HepG2 (cell line): ENCODE results near the gene TMEM258. TPM values are rescaled to one million over a fixed set of nuclear protein-coding genes. Genes with fewer than 3 reads are reported as not detected.

Experiments used
- ATF7 ChIP-seq, 2 experiments: fragments of 450-650 bp in 1 of 2; sonication (generic) in 1 of 2; formaldehyde crosslinking in 1 of 2; IDR thresholded peaks; 2 replicates each; pipeline versions ENCODE4 v1.4.0 to v1.6.1; 2016 to 2020; ENCODE audit warnings: antibody characterized with exemption in 1 of 2, mild to moderate bottlenecking in 1 of 2, missing genetic modification reagents in 1 of 2
- CC2D1A ChIP-seq: sonication (generic); formaldehyde crosslinking; IDR thresholded peaks from 2 replicates; pipeline ENCODE4 v1.8.1; 2023; ENCODE audit warnings: mild to moderate bottlenecking, missing genetic modification reagents
- FOXA3 ChIP-seq: IDR thresholded peaks from 2 replicates; pipeline ENCODE4 v1.6.1; 2016; ENCODE audit warnings: missing genetic modification reagents, missing compliant biosample characterization
- KDM2A ChIP-seq: sonication (generic); formaldehyde crosslinking; IDR thresholded peaks from 2 replicates; pipeline ENCODE4 v1.4.0; 2020; ENCODE audit warnings: low read depth, missing genetic modification reagents, borderline replicate concordance
- KLF12 ChIP-seq: sonication (generic); formaldehyde crosslinking; IDR thresholded peaks from 2 replicates; pipeline ENCODE4 v1.4.0; 2020; ENCODE audit warnings: missing genetic modification reagents, borderline replicate concordance
- MEIS1 ChIP-seq: sonication (generic); formaldehyde crosslinking; IDR thresholded peaks from 2 replicates; pipeline ENCODE4 v1.9.0; 2021; ENCODE audit warnings: mild to moderate bottlenecking, missing genetic modification reagents, moderate library complexity, borderline replicate concordance
- NCOA5 ChIP-seq: sonication (generic); formaldehyde crosslinking; IDR thresholded peaks from 2 replicates; pipeline ENCODE4 v1.4.0; 2020; ENCODE audit warnings: missing genetic modification reagents
- NR2F1 ChIP-seq, 2 experiments: fragments of 450-650 bp in 1 of 2; formaldehyde crosslinking in 1 of 2; IDR thresholded peaks; 2 replicates each; pipeline versions ENCODE4 v1.5.0 to v1.6.1; 2016 to 2020; ENCODE audit warnings: mild to moderate bottlenecking in 1 of 2, missing compliant biosample characterization in 1 of 2, missing genetic modification reagents in 1 of 2, moderate library complexity in 1 of 2
- SP1 ChIP-seq, 2 experiments: fragments of 450-650 bp in 1 of 2; sonication (generic) in 1 of 2; formaldehyde crosslinking in 1 of 2; IDR thresholded peaks; 2 replicates each; pipeline versions ENCODE4 v1.4.0 to v1.6.1; 2016 to 2020; ENCODE audit warnings: missing genetic modification reagents in 1 of 2
- SRY ChIP-seq: sonication (generic); formaldehyde crosslinking; IDR thresholded peaks from 2 replicates; pipeline ENCODE4 v1.8.0; 2022; ENCODE audit warnings: mild to moderate bottlenecking, missing genetic modification reagents
- SUZ12 ChIP-seq: fragments of 150-350 bp; IDR thresholded peaks from 2 replicates; pipeline ENCODE4 v1.6.1; 2014; ENCODE audit warnings: low read depth, low read length
- THAP11 ChIP-seq: IDR thresholded peaks from 2 replicates; pipeline ENCODE4 v1.6.1; 2016; ENCODE audit warnings: missing biosample characterization, missing genetic modification reagents
- ZNF101 ChIP-seq: sonication (generic); formaldehyde crosslinking; IDR thresholded peaks from 2 replicates; pipeline ENCODE4 v1.4.0; 2020; ENCODE audit warnings: mild to moderate bottlenecking, low read depth, missing genetic modification reagents, borderline replicate concordance
- ZNF12 ChIP-seq: sonication (generic); formaldehyde crosslinking; IDR thresholded peaks from 2 replicates; pipeline ENCODE4 v1.5.0; 2020; ENCODE audit warnings: missing genetic modification reagents
- ZNF136 ChIP-seq: sonication (generic); formaldehyde crosslinking; IDR thresholded peaks from 2 replicates; pipeline ENCODE4 v1.8.1; 2022; ENCODE audit warnings: low read depth, mild to moderate bottlenecking, moderate library complexity, missing genetic modification reagents
- ZNF160 ChIP-seq: sonication (generic); formaldehyde crosslinking; IDR thresholded peaks from 2 replicates; pipeline ENCODE4 v1.8.0; 2022; ENCODE audit warnings: mild to moderate bottlenecking, inconsistent platforms, missing genetic modification reagents
- ZNF256 ChIP-seq: sonication (generic); formaldehyde crosslinking; conservative IDR thresholded peaks from 2 replicates; pipeline ENCODE4 v1.4.0; 2020; ENCODE audit warnings: missing genetic modification reagents
- ZNF670 ChIP-seq: sonication (generic); formaldehyde crosslinking; IDR thresholded peaks from 2 replicates; pipeline ENCODE4 v1.8.0; 2022; ENCODE audit warnings: mild to moderate bottlenecking, missing genetic modification reagents, borderline replicate concordance
- ZNF703 ChIP-seq: sonication (generic); formaldehyde crosslinking; IDR thresholded peaks from 2 replicates; pipeline ENCODE4 v1.5.1; 2020; ENCODE audit warnings: missing genetic modification reagents, mild to moderate bottlenecking, moderate library complexity, borderline replicate concordance
- ZNF782 ChIP-seq: sonication (generic); formaldehyde crosslinking; IDR thresholded peaks from 2 replicates; pipeline ENCODE4 v1.4.0; 2020; ENCODE audit warnings: missing genetic modification reagents, mild to moderate bottlenecking, borderline replicate concordance
- ZSCAN30 ChIP-seq: sonication (generic); formaldehyde crosslinking; IDR thresholded peaks from 2 replicates; pipeline ENCODE4 v1.5.0; 2020; ENCODE audit warnings: mild to moderate bottlenecking, missing genetic modification reagents
- polyA plus RNA-seq, 8 experiments: library from polyadenylated mRNA; depleted of rRNA in 3 of 8; stranded (reverse) in 7 of 8; unstranded in 1 of 8; fragments of >200 nt; fragmentation: Illumina TruSeq in 4 of 8; extraction: Trizol in 4 of 8; gene quantifications; 2 replicates each; pipeline versions ENCODE4 v1.2.1 to v1.2.3, GENCODE V29; 2011 to 2016; ENCODE audit warnings: low read depth in 4 of 8, missing spikeins in 1 of 8, mixed read lengths in 1 of 8; ENCODE audit not compliant: insufficient read depth in 1 of 8
- total RNA-seq, 5 experiments: library from RNA; depleted of rRNA; stranded (reverse); fragments of >200 nt; fragmentation: Illumina TruSeq; extraction: Trizol; gene quantifications; 2 replicates each; pipeline ENCODE4 v1.2.3, GENCODE V29; 2016; ENCODE audit warnings: low read depth in 1 of 5
- TF ChIP-seq, protein P1 (sequence below): sonication (generic); formaldehyde crosslinking; IDR thresholded peaks from 2 replicates; pipeline ENCODE4 v1.9.0; 2022; ENCODE audit warnings: low read depth, missing genetic modification reagents
- TF ChIP-seq, protein P2 (sequence below): sonication (generic); formaldehyde crosslinking; IDR thresholded peaks from 2 replicates; pipeline ENCODE4 v1.8.0; 2022; ENCODE audit warnings: mild to moderate bottlenecking, missing genetic modification reagents, moderate library complexity
- TF ChIP-seq, protein P3 (sequence below): sonication (generic); formaldehyde crosslinking; IDR thresholded peaks from 2 replicates; pipeline ENCODE4 v1.5.0; 2020; ENCODE audit warnings: mild to moderate bottlenecking, missing genetic modification reagents
- TF ChIP-seq, protein P4 (sequence below): IDR thresholded peaks from 2 replicates; pipeline ENCODE4 v1.6.1; 2012; ENCODE audit warnings: inconsistent platforms

Gene TMEM258
- total and polyA plus RNA-seq, 2 of the 13 experiments (the other 11 are each of a cell fraction or from before 2014, with no cell fraction given): 175 to 424 TPM

DNA sequence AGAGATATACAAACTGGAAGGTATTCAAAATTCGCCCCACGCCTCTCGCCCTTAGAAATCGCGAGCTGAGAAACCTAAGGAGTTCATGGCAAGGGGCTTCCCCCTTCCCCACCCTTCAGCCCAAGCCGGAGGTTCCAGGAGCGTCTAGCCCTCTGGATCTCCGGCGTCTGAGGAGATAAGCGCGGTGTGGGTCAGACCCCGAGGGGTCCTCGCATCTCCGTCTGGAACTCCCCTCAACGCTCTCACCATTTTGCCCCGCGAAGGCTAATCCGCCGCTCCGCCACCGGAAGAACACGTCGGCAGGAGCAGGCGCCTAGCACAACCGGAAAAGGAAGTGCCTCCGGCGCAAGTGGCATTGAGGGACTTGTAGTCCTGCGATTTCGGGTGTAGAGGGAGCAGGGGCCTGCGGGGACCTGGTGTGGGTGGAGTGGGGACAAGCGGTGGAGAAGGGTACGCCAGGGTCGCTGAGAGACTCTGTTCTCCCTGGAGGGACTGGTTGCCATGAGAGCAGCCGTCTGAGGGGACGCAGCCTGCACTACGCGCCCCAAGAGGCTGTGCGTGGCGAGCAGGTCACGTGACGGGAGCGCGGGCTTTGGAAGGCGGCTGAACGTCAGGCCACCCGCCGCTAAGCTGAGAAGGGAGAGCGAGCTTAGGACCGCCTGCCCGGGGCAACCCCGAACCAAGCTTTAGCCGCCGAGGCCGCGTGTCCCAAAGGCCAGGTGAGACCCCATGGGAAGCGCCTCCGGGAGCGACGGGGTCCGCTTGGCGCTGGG lies at the start of gene TMEM258, which contains the start of gene FEN1 (continued):
- TF ChIP-seq, protein P1, sequence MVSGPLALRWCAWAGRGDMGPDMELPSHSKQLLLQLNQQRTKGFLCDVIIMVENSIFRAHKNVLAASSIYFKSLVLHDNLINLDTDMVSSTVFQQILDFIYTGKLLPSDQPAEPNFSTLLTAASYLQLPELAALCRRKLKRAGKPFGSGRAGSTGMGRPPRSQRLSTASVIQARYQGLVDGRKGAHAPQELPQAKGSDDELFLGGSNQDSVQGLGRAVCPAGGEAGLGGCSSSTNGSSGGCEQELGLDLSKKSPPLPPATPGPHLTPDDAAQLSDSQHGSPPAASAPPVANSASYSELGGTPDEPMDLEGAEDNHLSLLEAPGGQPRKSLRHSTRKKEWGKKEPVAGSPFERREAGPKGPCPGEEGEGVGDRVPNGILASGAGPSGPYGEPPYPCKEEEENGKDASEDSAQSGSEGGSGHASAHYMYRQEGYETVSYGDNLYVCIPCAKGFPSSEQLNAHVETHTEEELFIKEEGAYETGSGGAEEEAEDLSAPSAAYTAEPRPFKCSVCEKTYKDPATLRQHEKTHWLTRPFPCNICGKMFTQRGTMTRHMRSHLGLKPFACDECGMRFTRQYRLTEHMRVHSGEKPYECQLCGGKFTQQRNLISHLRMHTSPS (CRISPR knock-in tag): 0 out of 2 replicates have a peak, but pooled peaks have one; percentile 15
- no peak for TF ChIP-seq NCOA5 (CRISPR knock-in tag)
- TF ChIP-seq, protein P2, sequence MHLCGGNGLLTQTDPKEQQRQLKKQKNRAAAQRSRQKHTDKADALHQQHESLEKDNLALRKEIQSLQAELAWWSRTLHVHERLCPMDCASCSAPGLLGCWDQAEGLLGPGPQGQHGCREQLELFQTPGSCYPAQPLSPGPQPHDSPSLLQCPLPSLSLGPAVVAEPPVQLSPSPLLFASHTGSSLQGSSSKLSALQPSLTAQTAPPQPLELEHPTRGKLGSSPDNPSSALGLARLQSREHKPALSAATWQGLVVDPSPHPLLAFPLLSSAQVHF (CRISPR knock-in tag): 0 out of 2 replicates have a peak, but pooled peaks have one; percentile 41
- TF ChIP-seq ZNF101: no peak
- no peak; the same call in 1 of the 2 replicates for TF ChIP-seq MEIS1 (CRISPR knock-in tag)
- TF ChIP-seq ATF7 (IDR thresholded peaks at IDR 0.05): no peak
- no peak for TF ChIP-seq ATF7 (CRISPR knock-in tag; IDR thresholded peaks at IDR 0.05)
- no peak for TF ChIP-seq SRY (CRISPR knock-in tag)
- peak; percentile 81 for TF ChIP-seq KDM2A (CRISPR knock-in tag)
- TF ChIP-seq ZNF782: no peak
- TF ChIP-seq, protein P3, sequence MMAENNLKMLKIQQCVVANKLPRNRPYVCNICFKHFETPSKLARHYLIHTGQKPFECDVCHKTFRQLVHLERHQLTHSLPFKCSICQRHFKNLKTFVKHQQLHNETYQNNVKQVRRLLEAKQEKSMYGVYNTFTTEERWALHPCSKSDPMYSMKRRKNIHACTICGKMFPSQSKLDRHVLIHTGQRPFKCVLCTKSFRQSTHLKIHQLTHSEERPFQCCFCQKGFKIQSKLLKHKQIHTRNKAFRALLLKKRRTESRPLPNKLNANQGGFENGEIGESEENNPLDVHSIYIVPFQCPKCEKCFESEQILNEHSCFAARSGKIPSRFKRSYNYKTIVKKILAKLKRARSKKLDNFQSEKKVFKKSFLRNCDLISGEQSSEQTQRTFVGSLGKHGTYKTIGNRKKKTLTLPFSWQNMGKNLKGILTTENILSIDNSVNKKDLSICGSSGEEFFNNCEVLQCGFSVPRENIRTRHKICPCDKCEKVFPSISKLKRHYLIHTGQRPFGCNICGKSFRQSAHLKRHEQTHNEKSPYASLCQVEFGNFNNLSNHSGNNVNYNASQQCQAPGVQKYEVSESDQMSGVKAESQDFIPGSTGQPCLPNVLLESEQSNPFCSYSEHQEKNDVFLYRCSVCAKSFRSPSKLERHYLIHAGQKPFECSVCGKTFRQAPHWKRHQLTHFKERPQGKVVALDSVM: no peak; the same call in 1 of the 2 replicates
- 0 out of 2 replicates have a peak, but pooled peaks have one; percentile 8 for TF ChIP-seq ZNF12
- no peak; the same call in 1 of the 2 replicates for TF ChIP-seq SUZ12
- TF ChIP-seq KLF12 (CRISPR knock-in tag): 0 out of 2 replicates have a peak, but pooled peaks have one; percentile 52
- 0 out of 2 replicates have a peak, but pooled peaks have one; percentile 37 for TF ChIP-seq ZNF256
- no peak; the same call in 1 of the 2 replicates for TF ChIP-seq ZNF703 (CRISPR knock-in tag)
- TF ChIP-seq ZNF670 (CRISPR knock-in tag): no peak
- peak; percentile 99 for TF ChIP-seq THAP11 (CRISPR knock-in tag)
- TF ChIP-seq ZSCAN30 (CRISPR knock-in tag): no peak
- TF ChIP-seq, protein P4, sequence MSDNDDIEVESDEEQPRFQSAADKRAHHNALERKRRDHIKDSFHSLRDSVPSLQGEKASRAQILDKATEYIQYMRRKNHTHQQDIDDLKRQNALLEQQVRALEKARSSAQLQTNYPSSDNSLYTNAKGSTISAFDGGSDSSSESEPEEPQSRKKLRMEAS: peak; percentile 86
- TF ChIP-seq ZNF136: no peak
- 0 out of 2 replicates have a peak, but pooled peaks have one; percentile 61 for TF ChIP-seq ZNF160
- TF ChIP-seq FOXA3 (CRISPR knock-in tag): 0 out of 2 replicates have a peak, but pooled peaks have one; percentile 7
- peak; percentile 91; the same call in 1 of the 2 replicates for TF ChIP-seq CC2D1A (CRISPR knock-in tag)
- no peak for TF ChIP-seq NR2F1 (CRISPR knock-in tag; IDR thresholded peaks at IDR 0.05)
- TF ChIP-seq SP1 (IDR thresholded peaks at IDR 0.05): no peak
- TF ChIP-seq SP1 (CRISPR knock-in tag; IDR thresholded peaks at IDR 0.05): peak; percentile 50
